ENCODE results near the gene NT5DC4. TPM values are rescaled to one million over a fixed set of nuclear protein-coding genes. Genes with fewer than 3 reads are reported as not detected.

The NT5DC4 gene
- total and polyA plus RNA-seq, 2 of the 4 experiments (the other 2 are of a cell fraction) = not detected

DNA sequence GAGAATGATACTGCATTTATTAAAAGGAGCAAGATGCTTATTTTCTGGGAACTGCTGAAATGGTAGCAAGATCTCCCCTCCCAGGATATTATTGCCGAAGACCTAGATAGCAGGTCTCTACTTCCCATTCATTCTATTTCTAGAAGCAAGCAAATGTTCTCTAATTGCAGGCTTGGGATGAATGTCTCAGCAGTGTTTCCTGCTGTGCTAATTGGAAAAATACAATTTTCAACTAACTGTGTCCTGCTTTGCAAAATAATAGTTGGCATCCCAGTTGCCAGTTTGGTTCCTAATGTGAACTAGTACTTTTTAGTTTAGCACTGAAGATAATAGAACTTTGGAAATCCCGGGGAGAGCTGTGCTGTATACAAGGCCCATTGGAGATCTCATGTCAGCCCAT, 49.0 kb upstream of the NT5DC4 start:
- BruUV-seq (replicated peaks) = no TSS peak
- ATAC-seq (ENCODE audit: low read depth) = no peak
- no peaks in the 10 kb centered on the region for H4K20me1 ChIP-seq (ENCODE audit: insufficient read depth, low read length)
- H3K79me1 ChIP-seq (ENCODE audit: low read depth in 1 of 2, low read length in 2 of 2) = no peaks in the 10 kb centered on the region
- no peak overlapping the region for H2BK15ac ChIP-seq (ENCODE audit: low read depth, low read length)
- ChIA-PET CTCF (interaction anchor here (0.6 kb wide), 1 partner anchor 13 kb away, joined by 3 read pairs; no protein-coding TSS in a partner anchor), POLR2A (ENCODE audit: unreplicated experiment) (no interaction called here)
- no CpG with 5 or more reads among the region's 2 CpGs for WGBS, 2 experiments (ENCODE audit: extremely low coverage in 2 of 2, insufficient read length in 1 of 2)
- in situ Hi-C loops (cut with MboI; ENCODE audit: low sequenced_read_pairs) = no loop called here
- no peak overlapping the region for H3K18ac ChIP-seq (ENCODE audit: low read depth, low read length)
- H3K27ac ChIP-seq (ENCODE audit: insufficient read depth, low read length) = no peak overlapping the region
- H3K36me3 ChIP-seq (ENCODE audit: control insufficient read depth, insufficient read depth, low read length) = no peaks in the 10 kb centered on the region
- H2BK120ac ChIP-seq (ENCODE audit: low read depth, low read length) = no peak overlapping the region
- H3K9me3 ChIP-seq (ENCODE audit: control insufficient read depth, insufficient read depth, low read length) = no peaks in the 10 kb centered on the region
- no peak overlapping the region for H4K8ac ChIP-seq (ENCODE audit: low read depth in 2 of 2, low read length in 2 of 2)
- H3K14ac ChIP-seq (replicated peaks; ENCODE audit: low read depth, low read length) = no peak overlapping the region
- no peak overlapping the region for H2BK20ac ChIP-seq (ENCODE audit: low read depth, low read length)
- H3K9me1 ChIP-seq (ENCODE audit: insufficient read depth, low read length) = no peaks in the 10 kb centered on the region
- no peaks in the 10 kb centered on the region for H3K4me1 ChIP-seq (ENCODE audit: control insufficient read depth, insufficient read depth, low read length)
- no peak overlapping the region for H3K4me2 ChIP-seq (ENCODE audit: low read depth, low read length)
- H2AK5ac ChIP-seq (ENCODE audit: low read depth, low read length) = no peak overlapping the region
- dilution Hi-C loops (cut with HindIII; ENCODE audit: low sequenced_read_pairs, unreplicated experiment) = no loop called here
- H3K56ac ChIP-seq (ENCODE audit: extremely low read depth, insufficient read depth, low read length) = no peak overlapping the region
- H3K4me3 ChIP-seq (ENCODE audit: insufficient read depth, low read depth, low read length) = no peak overlapping the region
- no peak overlapping the region for H4K5ac ChIP-seq (ENCODE audit: low read depth, low read length)
- no peak overlapping the region for H2AK9ac ChIP-seq (replicated peaks; ENCODE audit: low read depth, low read length, poor library complexity)
- H2BK5ac ChIP-seq (ENCODE audit: low read depth, low read length, poor library complexity, severe bottlenecking) = no peak overlapping the region
- no peak for DNase-seq
- H3K4ac ChIP-seq (ENCODE audit: low read depth, low read length) = no peak overlapping the region
- TF ChIP-seq, protein P1, sequence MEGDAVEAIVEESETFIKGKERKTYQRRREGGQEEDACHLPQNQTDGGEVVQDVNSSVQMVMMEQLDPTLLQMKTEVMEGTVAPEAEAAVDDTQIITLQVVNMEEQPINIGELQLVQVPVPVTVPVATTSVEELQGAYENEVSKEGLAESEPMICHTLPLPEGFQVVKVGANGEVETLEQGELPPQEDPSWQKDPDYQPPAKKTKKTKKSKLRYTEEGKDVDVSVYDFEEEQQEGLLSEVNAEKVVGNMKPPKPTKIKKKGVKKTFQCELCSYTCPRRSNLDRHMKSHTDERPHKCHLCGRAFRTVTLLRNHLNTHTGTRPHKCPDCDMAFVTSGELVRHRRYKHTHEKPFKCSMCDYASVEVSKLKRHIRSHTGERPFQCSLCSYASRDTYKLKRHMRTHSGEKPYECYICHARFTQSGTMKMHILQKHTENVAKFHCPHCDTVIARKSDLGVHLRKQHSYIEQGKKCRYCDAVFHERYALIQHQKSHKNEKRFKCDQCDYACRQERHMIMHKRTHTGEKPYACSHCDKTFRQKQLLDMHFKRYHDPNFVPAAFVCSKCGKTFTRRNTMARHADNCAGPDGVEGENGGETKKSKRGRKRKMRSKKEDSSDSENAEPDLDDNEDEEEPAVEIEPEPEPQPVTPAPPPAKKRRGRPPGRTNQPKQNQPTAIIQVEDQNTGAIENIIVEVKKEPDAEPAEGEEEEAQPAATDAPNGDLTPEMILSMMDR (conservative IDR thresholded peaks at IDR 0.05; ENCODE audit: low read depth, low read length) = no peak
- no peak for TF ChIP-seq RAD21 (IDR thresholded peaks at IDR 0.05; ENCODE audit: low read length)
- TF ChIP-seq POLR2A (IDR thresholded peaks at IDR 0.05; ENCODE audit: low read depth, low read length) = no peak
- TF ChIP-seq, protein P2, sequence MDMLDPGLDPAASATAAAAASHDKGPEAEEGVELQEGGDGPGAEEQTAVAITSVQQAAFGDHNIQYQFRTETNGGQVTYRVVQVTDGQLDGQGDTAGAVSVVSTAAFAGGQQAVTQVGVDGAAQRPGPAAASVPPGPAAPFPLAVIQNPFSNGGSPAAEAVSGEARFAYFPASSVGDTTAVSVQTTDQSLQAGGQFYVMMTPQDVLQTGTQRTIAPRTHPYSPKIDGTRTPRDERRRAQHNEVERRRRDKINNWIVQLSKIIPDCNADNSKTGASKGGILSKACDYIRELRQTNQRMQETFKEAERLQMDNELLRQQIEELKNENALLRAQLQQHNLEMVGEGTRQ (IDR thresholded peaks at IDR 0.05; ENCODE audit: low read depth, low read length) = no peak
- no peak for TF ChIP-seq MXI1 (IDR thresholded peaks at IDR 0.05; ENCODE audit: borderline replicate concordance, low read depth, low read length)
- TF ChIP-seq, protein P3, sequence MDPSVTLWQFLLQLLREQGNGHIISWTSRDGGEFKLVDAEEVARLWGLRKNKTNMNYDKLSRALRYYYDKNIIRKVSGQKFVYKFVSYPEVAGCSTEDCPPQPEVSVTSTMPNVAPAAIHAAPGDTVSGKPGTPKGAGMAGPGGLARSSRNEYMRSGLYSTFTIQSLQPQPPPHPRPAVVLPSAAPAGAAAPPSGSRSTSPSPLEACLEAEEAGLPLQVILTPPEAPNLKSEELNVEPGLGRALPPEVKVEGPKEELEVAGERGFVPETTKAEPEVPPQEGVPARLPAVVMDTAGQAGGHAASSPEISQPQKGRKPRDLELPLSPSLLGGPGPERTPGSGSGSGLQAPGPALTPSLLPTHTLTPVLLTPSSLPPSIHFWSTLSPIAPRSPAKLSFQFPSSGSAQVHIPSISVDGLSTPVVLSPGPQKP (IDR thresholded peaks at IDR 0.05; ENCODE audit: borderline replicate concordance, low read depth, low read length) = no peak
- TF ChIP-seq MAZ (IDR thresholded peaks at IDR 0.05; ENCODE audit: borderline replicate concordance, low read depth, low read length) = no peak
- TF ChIP-seq CEBPB (IDR thresholded peaks at IDR 0.05; ENCODE audit: low read depth, low read length) = no peak
- TF ChIP-seq FOS (IDR thresholded peaks at IDR 0.05; ENCODE audit: low read depth, low read length) = no peak
- no peak for TF ChIP-seq RFX5 (IDR thresholded peaks at IDR 0.05; ENCODE audit: low read depth, low read length)
- no peak for TF ChIP-seq RCOR1 (IDR thresholded peaks at IDR 0.05; ENCODE audit: insufficient replicate concordance, low read length)
- TF ChIP-seq MAFK (IDR thresholded peaks at IDR 0.05; ENCODE audit: low read depth, low read length) = no peak
- TF ChIP-seq CHD1 (IDR thresholded peaks at IDR 0.05; ENCODE audit: low read depth, low read length) = no peak
- intact Hi-C loops (cut with micrococcal nuclease) = no loop called here
- no peak overlapping the region for H4K91ac ChIP-seq (ENCODE audit: insufficient read depth, low read depth, low read length)
- H2AFZ ChIP-seq (replicated peaks; ENCODE audit: low read length, poor library complexity) = no peak overlapping the region
- H3K9ac ChIP-seq (ENCODE audit: low read depth, low read length) = no peak overlapping the region
- H3K23ac ChIP-seq (ENCODE audit: low read depth, low read length) = no peak overlapping the region
- H3K27me3 ChIP-seq (ENCODE audit: control insufficient read depth, insufficient read depth, low read length) = no peaks in the 10 kb centered on the region

All from IMR-90 (cell line).